ENCODE measurements around the gene LRMDA. TPM values are rescaled to one million over a fixed set of nuclear protein-coding genes. Genes with fewer than 3 reads are reported as not detected.

The LRMDA gene
- total and polyA plus RNA-seq, 2 donors (not counting 3 experiments of a cell fraction or from before 2014, with no cell fraction given): 9.7 to 18.0 TPM

DNA sequence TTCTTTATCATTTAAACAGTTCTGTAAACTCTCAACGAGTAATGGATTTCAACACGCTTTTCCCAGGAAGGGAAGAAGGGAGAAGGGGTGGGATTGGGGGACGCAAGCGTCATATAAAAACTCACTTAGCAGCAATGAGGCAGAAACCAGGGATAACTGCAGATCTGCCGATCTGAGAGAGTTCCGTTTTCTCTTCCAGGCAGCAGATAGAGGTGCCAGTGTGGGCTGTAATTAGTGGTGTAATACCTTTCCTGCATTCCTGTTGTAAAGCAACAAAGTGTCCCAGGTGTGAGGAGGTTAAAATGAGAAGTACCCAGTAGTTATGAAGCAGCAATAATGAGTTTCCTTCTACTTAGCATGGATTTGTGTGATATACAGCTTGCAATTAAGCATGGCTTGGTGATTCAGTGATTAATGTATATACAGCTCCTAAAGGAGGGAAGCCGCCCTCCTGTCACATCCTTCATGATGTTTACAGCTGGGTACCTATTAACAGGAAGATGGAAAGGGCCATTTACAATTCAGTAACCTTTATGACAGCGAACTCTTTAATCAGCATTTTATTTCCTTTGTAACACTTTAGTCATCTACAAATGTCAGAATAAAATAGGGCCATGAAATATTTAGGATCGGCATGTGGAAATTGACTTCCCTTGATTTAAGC is 271.9 kb downstream of the LRMDA start:
- H3K9me3 ChIP-seq (replicated peaks; ENCODE audit: control insufficient read depth, insufficient read depth, low read length): no peaks in the 10 kb centered on the region
- FAIRE-seq: no peak
- no peak overlapping the region for H2AFZ ChIP-seq (ENCODE audit: low read depth, low read length)

More for the DNA sequence above, 271.9 kb downstream of the LRMDA start:
- no peaks in the 10 kb centered on the region for H3K79me2 ChIP-seq (ENCODE audit: control insufficient read depth, insufficient read depth, low read length)
- no peaks in the 10 kb centered on the region for H4K20me1 ChIP-seq (replicated peaks; ENCODE audit: control insufficient read depth, extremely low read depth, insufficient read depth, low read length)
- H3K4me1 ChIP-seq (ENCODE audit: control insufficient read depth, extremely low read depth, insufficient read depth, low read length): no peaks in the 10 kb centered on the region
- intact Hi-C loops (cut with micrococcal nuclease) (no loop called here), dilution Hi-C loops (cut with MboI; ENCODE audit: extremely low pct_ligation_motif_present, low sequenced_read_pairs) (no loop called here)
- TF ChIP-seq GATA2 (IDR thresholded peaks at IDR 0.05; ENCODE audit: insufficient read depth, insufficient read length, low read depth, low read length) (no peak), EZH2 (IDR thresholded peaks at IDR 0.05; ENCODE audit: borderline replicate concordance, low read depth, low read length, severe bottlenecking) (no peak), MYC (IDR thresholded peaks at IDR 0.05; ENCODE audit: low read depth, low read length) (no peak), FOS (IDR thresholded peaks at IDR 0.05; ENCODE audit: borderline replicate concordance, insufficient read depth, low read length) (no peak), JUN (IDR thresholded peaks at IDR 0.05; ENCODE audit: borderline replicate concordance, insufficient read depth, insufficient read length, low read depth) (no peak), POLR2AphosphoS5 (IDR thresholded peaks at IDR 0.05; ENCODE audit: insufficient read depth, low read depth, low read length) (no peak), POLR2A (IDR thresholded peaks at IDR 0.05; ENCODE audit: low read depth, low read length) (no peak)
- TF ChIP-seq, protein P1, sequence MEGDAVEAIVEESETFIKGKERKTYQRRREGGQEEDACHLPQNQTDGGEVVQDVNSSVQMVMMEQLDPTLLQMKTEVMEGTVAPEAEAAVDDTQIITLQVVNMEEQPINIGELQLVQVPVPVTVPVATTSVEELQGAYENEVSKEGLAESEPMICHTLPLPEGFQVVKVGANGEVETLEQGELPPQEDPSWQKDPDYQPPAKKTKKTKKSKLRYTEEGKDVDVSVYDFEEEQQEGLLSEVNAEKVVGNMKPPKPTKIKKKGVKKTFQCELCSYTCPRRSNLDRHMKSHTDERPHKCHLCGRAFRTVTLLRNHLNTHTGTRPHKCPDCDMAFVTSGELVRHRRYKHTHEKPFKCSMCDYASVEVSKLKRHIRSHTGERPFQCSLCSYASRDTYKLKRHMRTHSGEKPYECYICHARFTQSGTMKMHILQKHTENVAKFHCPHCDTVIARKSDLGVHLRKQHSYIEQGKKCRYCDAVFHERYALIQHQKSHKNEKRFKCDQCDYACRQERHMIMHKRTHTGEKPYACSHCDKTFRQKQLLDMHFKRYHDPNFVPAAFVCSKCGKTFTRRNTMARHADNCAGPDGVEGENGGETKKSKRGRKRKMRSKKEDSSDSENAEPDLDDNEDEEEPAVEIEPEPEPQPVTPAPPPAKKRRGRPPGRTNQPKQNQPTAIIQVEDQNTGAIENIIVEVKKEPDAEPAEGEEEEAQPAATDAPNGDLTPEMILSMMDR (IDR thresholded peaks at IDR 0.05; ENCODE audit: extremely low read depth in 1 of 2, insufficient read depth in 1 of 2, low read depth in 1 of 2, low read length in 2 of 2): no peak
- TF ChIP-seq, protein P2, sequence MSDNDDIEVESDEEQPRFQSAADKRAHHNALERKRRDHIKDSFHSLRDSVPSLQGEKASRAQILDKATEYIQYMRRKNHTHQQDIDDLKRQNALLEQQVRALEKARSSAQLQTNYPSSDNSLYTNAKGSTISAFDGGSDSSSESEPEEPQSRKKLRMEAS (IDR thresholded peaks at IDR 0.05; ENCODE audit: insufficient read depth, insufficient read length): no peak
- DNase-seq (ENCODE audit: low read depth, low spot score): no peak
- H3K27me3 ChIP-seq (ENCODE audit: control insufficient read depth in 2 of 2, insufficient read depth in 2 of 2, low read length in 2 of 2): no peaks in the 10 kb centered on the region
- H3K4me2 ChIP-seq (ENCODE audit: insufficient read depth, low read length): no peak overlapping the region
- ChIA-PET POLR2A (no interaction called here), CTCF (no interaction called here)
- H3K9me1 ChIP-seq (replicated peaks; ENCODE audit: control insufficient read depth, extremely low read depth, insufficient read depth, low read length): no peaks in the 10 kb centered on the region
- no peak overlapping the region for H3K4me3 ChIP-seq (replicated peaks in 1 of 3; ENCODE audit: insufficient read depth in 1 of 3, low read depth in 1 of 3, low read length in 3 of 3)
- H3K9ac ChIP-seq (replicated peaks; ENCODE audit: extremely low read depth, insufficient read depth, low read length): no peak overlapping the region
- no peaks in the 10 kb centered on the region for H3K36me3 ChIP-seq (ENCODE audit: control insufficient read depth in 2 of 2, extremely low read depth in 1 of 2, insufficient read depth in 2 of 2, low read length in 2 of 2)
- no TSS peak for BruUV-seq (replicated peaks)
- H3K27ac ChIP-seq (ENCODE audit: insufficient read depth, low read depth, low read length): no peak overlapping the region
